ENCODE measurements around the gene CTR9. TPM values are rescaled to one million over a fixed set of nuclear protein-coding genes. Genes with fewer than 3 reads are reported as not detected.

Gene CTR9
- total RNA-seq, 1 experiment from 2014 or later: 20.0 TPM

GRCh38 chr11:10720881-10721376, 30.1 kb upstream of the CTR9 start:
- intact Hi-C loops (cut with micrococcal nuclease): loop anchor here (1.0 kb wide), 1 partner anchor 34 kb away; no protein-coding TSS in a partner anchor
- Histone ChIP-seq H3K9ac (ENCODE audit: low read length) (no peak overlapping the region), H3K36me3 (ENCODE audit: low read depth, low read length) (no peaks in the 10 kb centered on the region), H3K27ac (ENCODE audit: low read length) (no peak overlapping the region), H3K27me3 (ENCODE audit: low read length) (no peaks in the 10 kb centered on the region), H2AFZ (ENCODE audit: low read length) (no peak overlapping the region), H3K4me1 (ENCODE audit: insufficient read depth, low read length) (peaks cover 18% of the 10 kb centered on the region), H3K79me2 (ENCODE audit: low read length) (no peaks in the 10 kb centered on the region), H3K9me2 (replicated peaks; ENCODE audit: low read length) (no peaks in the 10 kb centered on the region), H3F3A (ENCODE audit: low read length, unreplicated experiment) (no peaks in the 10 kb centered on the region), H3K9me3 (ENCODE audit: low read length) (no peaks in the 10 kb centered on the region), H3K4me3 (ENCODE audit: low read length) (no peak overlapping the region), H4K20me1 (ENCODE audit: low read length) (no peaks in the 10 kb centered on the region), H3K4me2 (ENCODE audit: low read length) (no peak overlapping the region)
- DNase-seq (no peak), ATAC-seq (no peak)
- POLR2A ChIA-PET (ENCODE audit: unreplicated experiment): no interaction called here
- BruUV-seq (replicated peaks): no TSS peak
- CTCF ChIA-PET: no interaction called here
- TF ChIP-seq, protein P1, sequence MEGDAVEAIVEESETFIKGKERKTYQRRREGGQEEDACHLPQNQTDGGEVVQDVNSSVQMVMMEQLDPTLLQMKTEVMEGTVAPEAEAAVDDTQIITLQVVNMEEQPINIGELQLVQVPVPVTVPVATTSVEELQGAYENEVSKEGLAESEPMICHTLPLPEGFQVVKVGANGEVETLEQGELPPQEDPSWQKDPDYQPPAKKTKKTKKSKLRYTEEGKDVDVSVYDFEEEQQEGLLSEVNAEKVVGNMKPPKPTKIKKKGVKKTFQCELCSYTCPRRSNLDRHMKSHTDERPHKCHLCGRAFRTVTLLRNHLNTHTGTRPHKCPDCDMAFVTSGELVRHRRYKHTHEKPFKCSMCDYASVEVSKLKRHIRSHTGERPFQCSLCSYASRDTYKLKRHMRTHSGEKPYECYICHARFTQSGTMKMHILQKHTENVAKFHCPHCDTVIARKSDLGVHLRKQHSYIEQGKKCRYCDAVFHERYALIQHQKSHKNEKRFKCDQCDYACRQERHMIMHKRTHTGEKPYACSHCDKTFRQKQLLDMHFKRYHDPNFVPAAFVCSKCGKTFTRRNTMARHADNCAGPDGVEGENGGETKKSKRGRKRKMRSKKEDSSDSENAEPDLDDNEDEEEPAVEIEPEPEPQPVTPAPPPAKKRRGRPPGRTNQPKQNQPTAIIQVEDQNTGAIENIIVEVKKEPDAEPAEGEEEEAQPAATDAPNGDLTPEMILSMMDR (conservative IDR thresholded peaks at IDR 0.05; ENCODE audit: low read depth, low read length): no peak

GRCh38 chr11:10722307-10722706, 28.7 kb upstream of the CTR9 start:
- H2AFZ ChIP-seq (ENCODE audit: low read length): no peak overlapping the region
- ATAC-seq (no peak), DNase-seq (no peak)
- ChIA-PET POLR2A (ENCODE audit: unreplicated experiment) (no interaction called here), CTCF (no interaction called here)
- no peaks in the 10 kb centered on the region for H3K36me3 ChIP-seq (ENCODE audit: low read depth, low read length)
- intact Hi-C loops (cut with micrococcal nuclease): no loop called here
- no peak overlapping the region for H3K27ac ChIP-seq (ENCODE audit: low read length)
- H3K79me2 ChIP-seq (ENCODE audit: low read length): no peaks in the 10 kb centered on the region
- no TSS peak for BruUV-seq (replicated peaks)
- peaks cover 11% of the 10 kb centered on the region for H3K4me1 ChIP-seq (ENCODE audit: insufficient read depth, low read length)
- H4K20me1 ChIP-seq (ENCODE audit: low read length): no peaks in the 10 kb centered on the region
- no peaks in the 10 kb centered on the region for H3K27me3 ChIP-seq (ENCODE audit: low read length)
- no peak for TF ChIP-seq EZH2phosphoT487 (IDR thresholded peaks at IDR 0.05; ENCODE audit: borderline replicate concordance, low read length)
- TF ChIP-seq, protein P1 (conservative IDR thresholded peaks at IDR 0.05; ENCODE audit: low read depth, low read length): no peak
- TF ChIP-seq EZH2 (IDR thresholded peaks at IDR 0.05; ENCODE audit: low read length, unreplicated experiment): no peak
- no peak overlapping the region for H3K9ac ChIP-seq (ENCODE audit: low read length)
- H3K4me3 ChIP-seq (ENCODE audit: low read length): no peak overlapping the region
- H3K4me2 ChIP-seq (ENCODE audit: low read length): no peak overlapping the region
- H3K9me2 ChIP-seq (replicated peaks; ENCODE audit: low read length): no peaks in the 10 kb centered on the region
- H3K9me3 ChIP-seq (ENCODE audit: low read length): no peaks in the 10 kb centered on the region
- no peaks in the 10 kb centered on the region for H3F3A ChIP-seq (ENCODE audit: low read length, unreplicated experiment)

DNA sequence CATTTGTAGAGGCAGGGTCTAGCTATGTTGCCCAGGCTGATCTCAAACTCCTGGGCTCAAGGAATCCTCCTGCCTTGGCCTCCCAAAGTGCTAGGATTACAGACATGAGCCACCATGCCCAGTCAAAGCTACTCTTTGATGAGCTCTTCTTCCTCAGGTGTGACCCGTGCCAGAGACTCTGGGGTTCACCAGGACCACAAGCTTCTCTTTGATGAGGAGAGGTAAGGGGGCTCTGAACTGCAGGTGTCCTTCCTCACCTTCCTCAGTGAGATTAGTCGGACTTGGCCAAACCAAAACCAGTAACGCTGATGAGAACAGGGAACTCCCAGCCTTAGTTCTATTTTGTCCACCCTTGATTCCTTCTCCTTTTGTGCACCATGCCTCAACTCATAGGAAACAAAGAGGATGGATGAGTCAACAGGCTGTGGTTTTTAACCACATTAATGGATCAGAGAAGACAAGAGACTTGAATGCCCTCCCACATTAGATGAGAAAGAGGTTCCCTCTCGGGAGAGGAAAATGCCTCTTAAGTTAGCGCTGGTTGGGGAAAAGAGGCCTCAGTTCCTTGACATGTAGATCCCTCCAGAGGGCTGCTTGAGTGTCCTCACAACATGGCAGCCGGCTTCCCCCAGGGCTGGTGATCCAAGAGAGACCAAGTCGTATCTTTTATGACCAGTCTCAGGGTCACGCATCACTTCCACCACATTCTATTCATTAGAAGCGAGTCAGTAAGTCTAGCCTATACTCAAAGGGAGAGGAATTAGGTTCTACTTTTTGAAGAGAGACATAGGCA, 25.7 kb upstream of the CTR9 start:
- Histone ChIP-seq H4K20me1 (ENCODE audit: low read length) (no peaks in the 10 kb centered on the region), H3K36me3 (ENCODE audit: low read depth, low read length) (no peaks in the 10 kb centered on the region)
- intact Hi-C loops (cut with micrococcal nuclease): no loop called here

More for the DNA sequence above, 25.7 kb upstream of the CTR9 start:
- H3K27me3 ChIP-seq (ENCODE audit: low read length): no peaks in the 10 kb centered on the region
- no peak for TF ChIP-seq EZH2phosphoT487 (IDR thresholded peaks at IDR 0.05; ENCODE audit: borderline replicate concordance, low read length)
- TF ChIP-seq, protein P1 (conservative IDR thresholded peaks at IDR 0.05; ENCODE audit: low read depth, low read length): no peak
- no peak for TF ChIP-seq EZH2 (IDR thresholded peaks at IDR 0.05; ENCODE audit: low read length, unreplicated experiment)
- POLR2A ChIA-PET (ENCODE audit: unreplicated experiment): no interaction called here
- CTCF ChIA-PET: no interaction called here
- H3F3A ChIP-seq (ENCODE audit: low read length, unreplicated experiment): no peaks in the 10 kb centered on the region
- H3K9me2 ChIP-seq (replicated peaks; ENCODE audit: low read length): no peaks in the 10 kb centered on the region
- H2AFZ ChIP-seq (ENCODE audit: low read length): 0 out of 2 replicates have a peak overlapping the region, but pooled peaks have one; percentile 27
- H3K9ac ChIP-seq (ENCODE audit: low read length): no peak overlapping the region
- peak overlapping the region; percentile 26; the same call in 1 of the 2 replicates for H3K27ac ChIP-seq (ENCODE audit: low read length)
- no peaks in the 10 kb centered on the region for H3K79me2 ChIP-seq (ENCODE audit: low read length)
- no TSS peak for BruUV-seq (replicated peaks)
- H3K9me3 ChIP-seq (ENCODE audit: low read length): no peaks in the 10 kb centered on the region
- DNase-seq (peak; percentile 83), ATAC-seq (peak; percentile 82)
- peak overlapping the region; percentile 13 for H3K4me2 ChIP-seq (ENCODE audit: low read length)
- peaks cover 11% of the 10 kb centered on the region for H3K4me1 ChIP-seq (ENCODE audit: insufficient read depth, low read length)
- H3K4me3 ChIP-seq (ENCODE audit: low read length): no peak overlapping the region

Data from PC-3 (cell line).